Immature natural killer cell (primary cell): Measurements from ENCODE around the gene DYNLT2B. TPM values are rescaled to one million over a fixed set of nuclear protein-coding genes. Genes with fewer than 3 reads are reported as not detected.

ENCODE experiments used
- DNase-seq, 3 donors: peaks; one replicate each; pipeline ENCODE4 v3.0.0; 2022; ENCODE audit warnings: mixed read lengths in 1 of 3
- H3K27ac Mint-ChIP-seq, 6 donors: one replicate each; pipeline ENCODE4 v1.8.0; 2020; ENCODE audit warnings: mixed read lengths in 6 of 6, mild to moderate bottlenecking in 5 of 6, inconsistent platforms in 4 of 6, moderate library complexity in 3 of 6
- H3K27me3 Mint-ChIP-seq, 3 donors: one replicate each; pipeline ENCODE4 v1.8.0; 2020 to 2021; ENCODE audit warnings: low read depth in 3 of 3, mild to moderate bottlenecking in 3 of 3, mixed read lengths in 3 of 3, moderate library complexity in 3 of 3, inconsistent platforms in 1 of 3
- H3K36me3 Mint-ChIP-seq, 3 donors: one replicate each; pipeline ENCODE4 v1.8.0; 2020; ENCODE audit warnings: mixed read lengths in 3 of 3, inconsistent platforms in 2 of 3, mild to moderate bottlenecking in 2 of 3
- H3K4me1 Mint-ChIP-seq, 2 donors: one replicate each; pipeline ENCODE4 v1.8.0; 2020; ENCODE audit warnings: inconsistent platforms in 2 of 2, mild to moderate bottlenecking in 2 of 2, mixed read lengths in 2 of 2, moderate library complexity in 1 of 2
- H3K4me3 Mint-ChIP-seq, 5 donors: one replicate each; pipeline ENCODE4 v1.8.0; 2020; ENCODE audit warnings: mild to moderate bottlenecking in 5 of 5, mixed read lengths in 5 of 5, inconsistent platforms in 3 of 5, moderate library complexity in 3 of 5
- H3K9me3 Mint-ChIP-seq, 6 donors: one replicate each; pipeline ENCODE4 v1.8.0; 2020; ENCODE audit warnings: mild to moderate bottlenecking in 6 of 6, mixed read lengths in 6 of 6, inconsistent platforms in 4 of 6, moderate library complexity in 3 of 6
- polyA plus RNA-seq, 3 donors: library from polyadenylated mRNA; unstranded; fragments of 300-500 nt; fragmentation: Illumina TruSeq; gene quantifications; one replicate each; pipeline ENCODE4 v1.2.3, GENCODE V29; 2021

Gene DYNLT2B
- polyA plus RNA-seq, 3 donors from 2014 or later = 15.6 to 17.8 (median 16.8) TPM

DNA sequence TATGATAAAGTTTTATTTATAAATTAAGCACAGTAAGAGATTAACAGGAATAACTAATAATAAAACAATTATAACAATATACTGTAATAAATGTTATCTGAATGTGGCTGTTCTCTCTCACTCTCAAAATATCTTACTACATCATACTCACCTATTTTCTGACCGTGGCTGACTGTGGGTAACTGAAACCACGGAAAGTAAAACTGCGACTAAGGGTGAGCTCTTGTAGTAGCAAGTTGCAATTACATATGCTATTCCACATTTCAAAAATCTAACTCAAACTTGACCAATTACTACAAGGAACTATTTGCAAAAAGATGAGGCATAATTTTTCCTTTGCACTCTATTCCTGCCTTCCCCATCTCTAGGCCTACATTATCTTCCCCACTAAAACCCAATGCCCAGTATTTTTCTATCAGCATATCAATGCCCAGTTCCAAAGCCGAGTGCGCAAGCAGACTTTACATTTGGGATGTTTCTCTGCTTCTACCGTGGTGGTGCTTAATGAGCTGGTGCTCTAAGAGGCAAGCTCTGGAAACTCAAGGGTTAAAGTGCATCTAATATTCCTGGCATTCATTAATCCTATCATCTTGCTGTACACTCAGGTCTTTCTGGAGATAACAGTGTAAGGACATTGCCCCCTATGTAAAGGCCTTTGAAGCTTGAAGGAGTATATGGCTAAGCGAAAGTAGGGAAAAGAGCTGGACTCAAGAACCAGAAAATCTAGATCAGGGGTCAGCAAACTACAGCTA lies 37.2 kb downstream of the DYNLT2B start:
- DNase-seq = peak in 1 of 3 donors; percentile 15
- H3K9me3 Mint-ChIP-seq = no peaks in the 10 kb centered on the region
- peak overlapping the region; percentile 0 to 82 (median 52) for H3K27ac Mint-ChIP-seq
- H3K27me3 Mint-ChIP-seq = no peaks in the 10 kb centered on the region
- H3K36me3 Mint-ChIP-seq = no peaks in the 10 kb centered on the region
- peak overlapping the region in 2 of 5 donors; percentile 0 to 45 for H3K4me3 Mint-ChIP-seq
- H3K4me1 Mint-ChIP-seq = peaks cover 46 to 73% of the 10 kb centered on the region in 2 donors

DNA sequence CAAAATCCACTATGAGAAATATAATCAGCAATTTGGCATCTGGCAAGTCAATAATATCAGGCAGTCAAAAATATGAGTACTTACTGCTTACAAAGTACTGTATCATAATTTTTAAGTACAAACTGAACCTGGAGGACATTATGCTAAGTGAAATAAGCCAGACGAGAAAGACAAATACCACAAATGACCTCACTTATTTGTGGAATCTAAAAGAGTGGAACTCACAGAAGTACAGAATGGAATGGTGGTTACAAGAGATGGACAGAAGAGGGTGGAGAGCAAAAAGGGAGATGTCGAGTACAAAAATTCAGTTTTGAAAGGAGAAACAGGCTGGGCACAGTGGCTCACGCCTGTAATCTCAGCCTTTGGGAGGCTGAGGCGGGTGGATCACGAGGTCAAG lies 42.9 kb downstream of the DYNLT2B start:
- H3K9me3 Mint-ChIP-seq = no peaks in the 10 kb centered on the region
- H3K4me3 Mint-ChIP-seq = peak overlapping the region; percentile 79 to 92 (median 81)
- peak overlapping the region; percentile 95 to 99 (median 98) for H3K27ac Mint-ChIP-seq
- peaks cover 4 to 10% (median 10%) of the 10 kb centered on the region in 3 donors for H3K36me3 Mint-ChIP-seq
- peaks cover 0 to 4% (median 0%) of the 10 kb centered on the region in 3 donors for H3K27me3 Mint-ChIP-seq
- DNase-seq = no peak
- peaks cover 47 to 65% of the 10 kb centered on the region in 2 donors for H3K4me1 Mint-ChIP-seq

GRCh38 chr3:196274585-196274984 lies 43.5 kb downstream of the DYNLT2B start:
- peak overlapping the region; percentile 95 to 99 (median 98) for H3K27ac Mint-ChIP-seq
- H3K4me1 Mint-ChIP-seq = peaks cover 46 to 66% of the 10 kb centered on the region in 2 donors
- H3K9me3 Mint-ChIP-seq = no peaks in the 10 kb centered on the region
- peaks cover 0 to 4% (median 0%) of the 10 kb centered on the region in 3 donors for H3K27me3 Mint-ChIP-seq
- H3K4me3 Mint-ChIP-seq = peak overlapping the region; percentile 79 to 92 (median 81)
- peak; percentile 75 to 81 (median 76) for DNase-seq
- H3K36me3 Mint-ChIP-seq = peaks cover 6 to 11% (median 11%) of the 10 kb centered on the region in 3 donors

DNA sequence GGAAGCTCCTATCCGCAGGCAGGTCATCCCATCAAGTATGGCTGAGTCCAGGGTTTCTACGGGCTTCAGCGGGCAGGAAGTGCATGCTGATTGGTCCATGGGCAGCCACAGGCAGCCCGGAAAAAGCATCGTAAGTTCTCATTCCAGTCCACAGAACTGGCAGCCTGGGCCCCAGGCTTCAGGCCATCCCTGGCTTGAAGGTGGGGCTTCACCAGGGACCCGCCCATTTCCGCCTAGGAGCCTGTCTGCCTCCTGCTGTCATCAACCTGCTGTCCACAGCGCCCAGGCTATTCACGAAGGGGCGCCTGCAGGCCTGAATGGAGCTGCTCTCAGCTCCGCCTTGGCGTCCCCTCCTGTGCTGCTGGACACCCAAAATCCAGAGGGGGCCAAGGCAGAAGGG lies 44.4 kb downstream of the DYNLT2B start:
- peaks cover 12 to 16% (median 16%) of the 10 kb centered on the region in 3 donors for H3K36me3 Mint-ChIP-seq

GRCh38 chr3:196272826-196273225 lies 45.2 kb downstream of the DYNLT2B start:
- H3K4me3 Mint-ChIP-seq = peak overlapping the region in 2 of 5 donors; percentile 12 to 39
- H3K27ac Mint-ChIP-seq = peak overlapping the region; percentile 93 to 99 (median 96)
- no peak for DNase-seq
- peaks cover 13 to 16% (median 16%) of the 10 kb centered on the region in 3 donors for H3K36me3 Mint-ChIP-seq
- H3K9me3 Mint-ChIP-seq = no peaks in the 10 kb centered on the region
- peaks cover 0 to 4% (median 1%) of the 10 kb centered on the region in 3 donors for H3K27me3 Mint-ChIP-seq
- H3K4me1 Mint-ChIP-seq = peaks cover 40 to 65% of the 10 kb centered on the region in 2 donors

More for the DNA sequence above, 44.4 kb downstream of the DYNLT2B start:
- Mint-ChIP-seq H3K27ac (peak overlapping the region; percentile 93 to 99 (median 96)), H3K4me1 (peaks cover 45 to 67% of the 10 kb centered on the region in 2 donors), H3K27me3 (peaks cover 0 to 4% (median 1%) of the 10 kb centered on the region in 3 donors), H3K4me3 (peak overlapping the region in 4 of 5 donors; percentile 36 to 89 (median 68)), H3K9me3 (no peaks in the 10 kb centered on the region)
- DNase-seq = peak in 1 of 3 donors; percentile 16

DNA sequence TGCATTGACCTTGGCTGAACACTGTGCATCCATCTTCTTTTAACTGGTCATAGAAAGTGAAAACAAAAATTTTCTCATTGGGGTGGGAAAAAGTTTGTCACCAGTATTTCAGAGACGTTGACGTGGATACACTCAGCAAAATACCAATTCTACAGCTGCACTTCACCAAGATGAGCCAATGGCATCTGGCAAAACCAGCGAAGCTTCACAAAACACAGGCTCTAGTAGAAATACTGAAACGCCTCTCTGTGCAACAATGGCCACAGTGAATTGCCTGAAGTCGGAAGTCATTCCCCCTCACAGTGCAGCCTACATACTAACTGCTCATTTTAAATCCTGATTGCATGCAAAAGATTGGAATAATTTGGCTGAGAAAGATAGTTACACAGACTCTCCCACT lies 47.5 kb downstream of the DYNLT2B start:
- H3K9me3 Mint-ChIP-seq = no peaks in the 10 kb centered on the region
- no peak overlapping the region for H3K4me3 Mint-ChIP-seq
- peaks cover 16% of the 10 kb centered on the region in 3 donors for H3K36me3 Mint-ChIP-seq
- H3K4me1 Mint-ChIP-seq = peaks cover 40 to 60% of the 10 kb centered on the region in 2 donors
- DNase-seq = no peak
- H3K27me3 Mint-ChIP-seq = peaks cover 0 to 4% (median 1%) of the 10 kb centered on the region in 3 donors
- peak overlapping the region; percentile 10 to 64 (median 40) for H3K27ac Mint-ChIP-seq

- DNase-seq = no peak
- H3K36me3 Mint-ChIP-seq = peaks cover 12 to 22% (median 18%) of the 10 kb centered on the region in 3 donors
- H3K27ac Mint-ChIP-seq = peak overlapping the region in 5 of 6 donors; percentile 9 to 84 (median 71)
- peaks cover 0 to 5% (median 1%) of the 10 kb centered on the region in 3 donors for H3K27me3 Mint-ChIP-seq
- no peaks in the 10 kb centered on the region for H3K9me3 Mint-ChIP-seq
- no peak overlapping the region for H3K4me3 Mint-ChIP-seq
- peaks cover 32 to 53% of the 10 kb centered on the region in 2 donors for H3K4me1 Mint-ChIP-seq
Observed at GRCh38 chr3:196268284-196269163, 49.5 kb downstream of the DYNLT2B start.

- Mint-ChIP-seq H3K9me3 (no peaks in the 10 kb centered on the region), H3K27ac (peak overlapping the region in 2 of 6 donors; percentile 3 to 4), H3K27me3 (peaks cover 0 to 2% (median 0%) of the 10 kb centered on the region in 3 donors), H3K4me1 (peaks cover 16 to 35% of the 10 kb centered on the region in 2 donors), H3K4me3 (no peak overlapping the region), H3K36me3 (peaks cover 11 to 26% (median 14%) of the 10 kb centered on the region in 3 donors)
- no peak for DNase-seq
Observed at GRCh38 chr3:196263819-196264218, 54.2 kb downstream of the DYNLT2B start.

DNA sequence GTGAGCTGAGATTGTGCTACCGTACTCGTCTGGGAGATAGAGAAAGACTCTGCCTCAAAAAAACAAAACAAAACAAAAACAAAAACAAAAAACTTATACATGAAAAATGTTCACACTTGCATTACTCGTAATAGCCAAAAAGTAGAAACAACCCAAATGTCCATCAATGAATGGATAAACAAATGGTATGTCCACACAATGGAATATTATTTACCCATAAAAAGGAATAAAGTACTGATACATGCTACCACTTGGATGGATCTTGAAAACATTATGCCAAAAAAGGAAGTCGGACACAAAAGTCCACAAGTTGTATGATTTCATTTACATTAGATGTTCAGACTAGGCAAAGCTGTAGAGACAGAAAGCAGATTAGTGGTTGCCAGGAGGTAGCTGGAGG lies 57.3 kb downstream of the DYNLT2B start:
- Mint-ChIP-seq H3K36me3 (peaks cover 14 to 27% (median 16%) of the 10 kb centered on the region in 3 donors), H3K27ac (peak overlapping the region in 2 of 6 donors; percentile 2 to 12), H3K4me1 (peaks cover 14 to 26% of the 10 kb centered on the region in 2 donors), H3K27me3 (peaks cover 0 to 2% (median 0%) of the 10 kb centered on the region in 3 donors), H3K9me3 (no peaks in the 10 kb centered on the region), H3K4me3 (no peak overlapping the region)
- DNase-seq = no peak

DNA sequence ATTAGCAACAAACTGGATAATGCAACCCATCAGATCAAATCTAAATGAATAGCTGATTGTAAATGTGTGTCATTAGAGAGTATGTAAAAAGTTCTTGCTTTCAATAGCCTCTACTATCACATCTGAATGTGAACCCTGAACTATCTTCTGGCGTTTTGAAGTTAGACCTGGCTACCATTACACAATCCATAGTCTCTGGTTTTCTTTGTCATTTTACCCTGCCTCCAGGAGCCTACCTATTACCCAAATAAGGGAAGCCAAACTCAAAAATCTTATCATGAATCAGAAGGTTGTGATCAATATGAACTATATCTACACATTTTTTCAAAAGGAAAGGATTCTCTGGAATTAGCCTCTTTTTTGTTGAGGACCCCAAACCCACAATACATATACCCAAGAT lies 62.3 kb downstream of the DYNLT2B start:
- Mint-ChIP-seq H3K36me3 (peaks cover 4 to 15% (median 7%) of the 10 kb centered on the region in 3 donors), H3K4me1 (peaks cover 3 to 14% of the 10 kb centered on the region in 2 donors), H3K27ac (peak overlapping the region in 4 of 6 donors; percentile 17 to 51 (median 26)), H3K4me3 (no peak overlapping the region), H3K27me3 (no peaks in the 10 kb centered on the region), H3K9me3 (no peaks in the 10 kb centered on the region)
- no peak for DNase-seq

GRCh38 chr3:196254376-196255283 lies 63.4 kb downstream of the DYNLT2B start:
- no peak for DNase-seq
- Mint-ChIP-seq H3K27me3 (no peaks in the 10 kb centered on the region), H3K4me3 (no peak overlapping the region), H3K27ac (peak overlapping the region in 4 of 6 donors; percentile 2 to 61 (median 17)), H3K36me3 (peaks cover 4 to 10% (median 6%) of the 10 kb centered on the region in 3 donors), H3K4me1 (peaks cover 3 to 14% of the 10 kb centered on the region in 2 donors), H3K9me3 (no peaks in the 10 kb centered on the region)

- Mint-ChIP-seq H3K36me3 (peaks cover 0 to 8% (median 6%) of the 10 kb centered on the region in 3 donors), H3K4me1 (peaks cover 6 to 15% of the 10 kb centered on the region in 2 donors), H3K27ac (peak overlapping the region in 1 of 6 donors; percentile 26), H3K27me3 (peaks cover 0 to under 1% (median 0%) of the 10 kb centered on the region in 3 donors), H3K4me3 (no peak overlapping the region), H3K9me3 (no peaks in the 10 kb centered on the region)
- DNase-seq = no peak
Observed at GRCh38 chr3:196251918-196252317, 66.1 kb downstream of the DYNLT2B start.
